OCI-LY7 (cell line): ENCODE data around the gene ACTN1. TPM values are rescaled to one million over a fixed set of nuclear protein-coding genes. Genes with fewer than 3 reads are reported as not detected.
"Not testable (repeated sequence)": the region's sequence is repeated elsewhere in the genome, so short reads cannot be mapped to it uniquely, and the experiment has no call there.

Source experiments
- BruUV-seq: library from RNA; stranded (reverse); fragments of 400-500 nt; replicated peaks from 2 replicates; lab custom pipeline; 2021; lab: Mats Ljungman, UMichigan
- CTCF ChIA-PET: fragments of 300-600 bp; sonication (Branson Sonifier 250); formaldehyde crosslinking; loops from one replicate; lab custom pipeline; 2022; ENCODE audit warnings: antibody characterized with exemption; ENCODE audit not compliant: unreplicated experiment; lab: Charles Lee
- POLR2A ChIA-PET: fragments of 300-600 bp; sonication (Branson Sonifier 250); formaldehyde crosslinking; loops from one replicate; lab custom pipeline; 2022; ENCODE audit warnings: antibody characterized with exemption; lab: Charles Lee
- DNase-seq: peaks from one replicate; pipeline ENCODE4 v3.0.0-alpha.2; 2015; ENCODE audit warnings: low spot score
- H2AFZ ChIP-seq: fragments of 200-600 bp; sonication (generic), shearing (Covaris generic); 2 replicates; pipeline ENCODE4 v1.6.1; 2014; ENCODE audit warnings: mild to moderate bottlenecking, antibody characterized with exemption, low read length, moderate library complexity
- H3K27ac ChIP-seq: fragments of 200-600 bp; sonication (generic); 2 replicates; pipeline ENCODE4 v1.5.1; 2014; ENCODE audit warnings: mixed run types, low read depth, mild to moderate bottlenecking, moderate library complexity, low read length, inconsistent platforms; ENCODE audit not compliant: poor library complexity, severe bottlenecking
- H3K36me3 ChIP-seq: fragments of 200-600 bp; sonication (generic); 2 replicates; pipeline ENCODE4 v1.6.1; 2014; ENCODE audit warnings: mild to moderate bottlenecking, antibody characterized with exemption, low read length, moderate library complexity, mixed read lengths; ENCODE audit not compliant: insufficient read depth
- H3K4me1 ChIP-seq: fragments of 200-600 bp; sonication (generic); 2 replicates; pipeline ENCODE4 v1.5.1; 2014; ENCODE audit warnings: mild to moderate bottlenecking, low read length; ENCODE audit not compliant: insufficient read depth, poor library complexity, severe bottlenecking
- H3K4me2 ChIP-seq: fragments of 200-600 bp; sonication (generic); 2 replicates; pipeline ENCODE4 v1.6.1; 2014; ENCODE audit warnings: mild to moderate bottlenecking, low read length
- H3K4me3 ChIP-seq: fragments of 200-600 bp; sonication (generic); 2 replicates; pipeline ENCODE4 v1.5.1; 2014; ENCODE audit warnings: mild to moderate bottlenecking, low read depth, low read length; ENCODE audit not compliant: poor library complexity, severe bottlenecking
- H3K79me2 ChIP-seq: fragments of 200-600 bp; sonication (generic); 2 replicates; pipeline ENCODE4 v1.6.1; 2016; ENCODE audit warnings: low read depth, mild to moderate bottlenecking, low read length, moderate library complexity, mixed read lengths; ENCODE audit not compliant: insufficient read depth
- H3K9me2 ChIP-seq: fragments of 200-600 bp; sonication (generic); 2 replicates; pipeline ENCODE4 v1.6.1; 2016; ENCODE audit warnings: mild to moderate bottlenecking, low read length, mixed read lengths; ENCODE audit not compliant: insufficient read depth
- H3K9me3 ChIP-seq: fragments of 200-600 bp; sonication (generic); 2 replicates; pipeline ENCODE4 v1.6.1; 2014; ENCODE audit warnings: mild to moderate bottlenecking, mixed run types, low read length, mixed read lengths
- H4K20me1 ChIP-seq: fragments of 200-600 bp; sonication (generic); 2 replicates; pipeline ENCODE4 v1.6.1; 2014; ENCODE audit warnings: mild to moderate bottlenecking, antibody characterized with exemption, low read length, moderate library complexity, mixed read lengths; ENCODE audit not compliant: insufficient read depth
- CTCF ChIP-seq: fragments of 200-600 bp; sonication (generic); conservative IDR thresholded peaks from 2 replicates; pipeline ENCODE4 v1.5.1; 2014; ENCODE audit warnings: mild to moderate bottlenecking, antibody characterized with exemption, low read length, moderate library complexity, mixed read lengths
- EZH2phosphoT487 ChIP-seq: fragments of 200-600 bp; sonication (generic); IDR thresholded peaks from 2 replicates; pipeline ENCODE4 v1.6.1; 2018; ENCODE audit warnings: low read depth, borderline replicate concordance, mild to moderate bottlenecking, mixed run types, antibody characterized with exemption, low read length, moderate library complexity, mixed read lengths
- intact Hi-C: fragments of 100-400 bp; cut with micrococcal nuclease; formaldehyde crosslinking; loops from one replicate; pipeline ENCODE4 v1.10.0; 2022; ENCODE audit not compliant: unreplicated experiment
- total RNA-seq, 2 experiments: library from RNA; depleted of rRNA in 1 of 2; stranded (reverse); fragments of >200 nt in 1 of 2; shearing (Covaris generic) in 1 of 2; gene quantifications; 2 replicates each; pipeline ENCODE4 v1.2.3, GENCODE V29; 2014 to 2022

Gene ACTN1
- total RNA-seq, 2 experiments from 2014 or later = 0.51 to 1.8 TPM

GRCh38 chr14:68856572-68856971 lies 122.5 kb downstream of the ACTN1 start:
- Histone ChIP-seq H3K4me1 (no peaks in the 10 kb centered on the region), H3K9me2 (no peaks in the 10 kb centered on the region), H3K9me3 (no peaks in the 10 kb centered on the region), H4K20me1 (no peaks in the 10 kb centered on the region), H3K4me3 (no peak overlapping the region), H3K4me2 (no peak overlapping the region), H3K36me3 (no peaks in the 10 kb centered on the region), H3K79me2 (no peaks in the 10 kb centered on the region), H2AFZ (no peak overlapping the region), H3K27ac (no peak overlapping the region)
- DNase-seq = no peak
- CTCF ChIA-PET = no interaction called here
- TF ChIP-seq EZH2phosphoT487 (no peak), CTCF (no peak)
- POLR2A ChIA-PET = no interaction called here
- BruUV-seq = no TSS peak
- intact Hi-C loops = no loop called here

- no peak overlapping the region for H3K27ac ChIP-seq
- TF ChIP-seq EZH2phosphoT487 = no peak
- no peak for TF ChIP-seq CTCF
- DNase-seq = no peak
- ChIA-PET CTCF (no interaction called here), POLR2A (no interaction called here)
- H3K9me2 ChIP-seq = no peaks in the 10 kb centered on the region
- no peak overlapping the region for H2AFZ ChIP-seq
- H3K9me3 ChIP-seq = no peaks in the 10 kb centered on the region
- BruUV-seq = no TSS peak
- H4K20me1 ChIP-seq = no peaks in the 10 kb centered on the region
- H3K36me3 ChIP-seq = no peaks in the 10 kb centered on the region
- H3K4me3 ChIP-seq = no peak overlapping the region
- intact Hi-C loops = no loop called here
- no peaks in the 10 kb centered on the region for H3K4me1 ChIP-seq
- H3K79me2 ChIP-seq = no peaks in the 10 kb centered on the region
- H3K4me2 ChIP-seq = no peak overlapping the region
Measured at GRCh38 chr14:68854421-68854820, 124.7 kb downstream of the ACTN1 start.

GRCh38 chr14:68853749-68854148 lies 125.4 kb downstream of the ACTN1 start:
- Histone ChIP-seq H3K79me2 (no peaks in the 10 kb centered on the region), H4K20me1 (no peaks in the 10 kb centered on the region), H3K4me2 (no peak overlapping the region), H2AFZ (no peak overlapping the region), H3K9me2 (no peaks in the 10 kb centered on the region), H3K27ac (no peak overlapping the region), H3K36me3 (no peaks in the 10 kb centered on the region), H3K9me3 (no peaks in the 10 kb centered on the region), H3K4me1 (no peaks in the 10 kb centered on the region), H3K4me3 (no peak overlapping the region)
- ChIA-PET CTCF (no interaction called here), POLR2A (no interaction called here)
- BruUV-seq = no TSS peak
- TF ChIP-seq EZH2phosphoT487 (no peak), CTCF (no peak)
- intact Hi-C loops = no loop called here
- no peak for DNase-seq

- H2AFZ ChIP-seq, H3K9me3 ChIP-seq, DNase-seq, H3K4me3 ChIP-seq, BruUV-seq, H3K27ac ChIP-seq, H3K4me2 ChIP-seq, H4K20me1 ChIP-seq, CTCF ChIA-PET, H3K9me2 ChIP-seq, intact Hi-C loops, H3K79me2 ChIP-seq, H3K4me1 ChIP-seq, H3K36me3 ChIP-seq: not testable (repeated sequence)
- POLR2A ChIA-PET = interaction anchor here (0.6 kb wide), 1 partner anchor 119 kb away, joined by 3 read pairs; no protein-coding TSS in a partner anchor
Measured at GRCh38 chr14:68852493-68852892, 126.6 kb downstream of the ACTN1 start.
